Keratinocyte (primary cell): ENCODE measurements around the gene ST8SIA5.

Experiments
- CTCF ChIP-seq, 3 experiments: IDR thresholded peaks in 1 of 3; conservative IDR thresholded peaks in 1 of 3; optimal IDR thresholded peaks in 1 of 3; 2 replicates in 2 of 3; 3 replicates in 1 of 3; pipeline versions ENCODE3 to v1.5.1; 2011; ENCODE audit warnings: low read length in 3 of 3, mild to moderate bottlenecking in 3 of 3, moderate library complexity in 2 of 3, control low read depth in 1 of 3, inconsistent platforms in 1 of 3; ENCODE audit not compliant: insufficient read depth in 2 of 3; ENCODE audit errors: extremely low read depth in 1 of 3
- EZH2 ChIP-seq: IDR thresholded peaks from one replicate; pipeline ENCODE4 v1.6.1; 2012; ENCODE audit warnings: inconsistent platforms, mild to moderate bottlenecking, low read length, moderate library complexity

GRCh38 chr18:46711444-46711863, 45.4 kb downstream of the ST8SIA5 start:
- TF ChIP-seq CTCF (optimal IDR thresholded peaks at IDR 0.05 in 1 of 3, IDR thresholded peaks at IDR 0.05 in 1 of 3, conservative IDR thresholded peaks at IDR 0.05 in 1 of 3; ENCODE audit: extremely low read depth in 1 of 3, insufficient read depth in 2 of 3, low read length in 3 of 3) (no peak), EZH2 (no peak)
